GM18511 (cell line): Measurements from ENCODE around the gene FILIP1L.

ENCODE experiments used
- ATAC-seq: cut with Tn5 transposase; IDR thresholded peaks from one replicate; pipeline ENCODE4 v1.9.1; 2021; ENCODE audit warnings: mild to moderate bottlenecking, moderate library complexity; ENCODE audit not compliant: unreplicated experiment

The FILIP1L gene

DNA sequence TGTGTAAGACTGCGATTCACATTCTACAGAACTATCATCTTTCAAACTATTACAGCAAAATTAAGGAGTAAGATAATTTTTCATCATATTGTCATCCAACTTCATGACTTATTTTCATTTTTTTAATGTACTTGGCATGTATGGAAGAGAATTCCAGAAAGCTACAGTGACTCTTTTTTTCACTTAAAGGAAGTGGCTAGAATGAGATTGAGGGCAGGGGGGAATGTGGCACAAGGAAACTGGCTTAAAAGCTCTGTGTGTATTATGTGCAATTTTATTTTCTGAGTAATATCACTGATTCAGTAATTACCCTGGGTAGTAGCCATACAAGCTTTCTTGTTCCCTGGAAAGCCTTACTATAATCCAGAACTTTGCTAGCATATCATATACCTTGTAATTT lies 94.6 kb downstream of the FILIP1L start:
- no peak for ATAC-seq

- ATAC-seq: no peak
Measured at GRCh38 chr3:100018806-100019205, 95.5 kb downstream of the FILIP1L start.

GRCh38 chr3:100010087-100010417 lies 104.2 kb downstream of the FILIP1L start:
- no peak for ATAC-seq

- ATAC-seq: no peak
Measured at GRCh38 chr3:100009276-100010086, 104.8 kb downstream of the FILIP1L start.

GRCh38 chr3:100008081-100008698 lies 106.1 kb downstream of the FILIP1L start:
- no peak for ATAC-seq

DNA sequence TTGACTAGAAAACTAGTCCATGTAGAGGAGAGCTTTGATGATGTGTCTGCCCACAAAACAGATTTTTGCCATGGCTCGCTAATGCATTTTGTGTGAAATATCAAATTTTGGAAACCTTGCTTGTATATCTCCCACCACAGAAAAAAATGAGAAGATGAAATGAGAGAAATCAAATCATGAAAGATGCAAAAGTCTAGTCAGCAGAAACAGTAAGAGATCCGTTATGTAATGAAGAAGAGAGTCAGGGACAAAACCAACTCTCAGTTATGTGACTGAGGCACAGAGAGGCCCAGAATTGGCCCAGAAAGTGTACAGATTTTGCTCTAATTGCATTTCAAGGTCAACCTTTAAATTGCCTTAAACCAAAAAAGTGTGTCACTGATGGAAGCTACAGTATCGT lies 107.0 kb downstream of the FILIP1L start:
- no peak for ATAC-seq

DNA sequence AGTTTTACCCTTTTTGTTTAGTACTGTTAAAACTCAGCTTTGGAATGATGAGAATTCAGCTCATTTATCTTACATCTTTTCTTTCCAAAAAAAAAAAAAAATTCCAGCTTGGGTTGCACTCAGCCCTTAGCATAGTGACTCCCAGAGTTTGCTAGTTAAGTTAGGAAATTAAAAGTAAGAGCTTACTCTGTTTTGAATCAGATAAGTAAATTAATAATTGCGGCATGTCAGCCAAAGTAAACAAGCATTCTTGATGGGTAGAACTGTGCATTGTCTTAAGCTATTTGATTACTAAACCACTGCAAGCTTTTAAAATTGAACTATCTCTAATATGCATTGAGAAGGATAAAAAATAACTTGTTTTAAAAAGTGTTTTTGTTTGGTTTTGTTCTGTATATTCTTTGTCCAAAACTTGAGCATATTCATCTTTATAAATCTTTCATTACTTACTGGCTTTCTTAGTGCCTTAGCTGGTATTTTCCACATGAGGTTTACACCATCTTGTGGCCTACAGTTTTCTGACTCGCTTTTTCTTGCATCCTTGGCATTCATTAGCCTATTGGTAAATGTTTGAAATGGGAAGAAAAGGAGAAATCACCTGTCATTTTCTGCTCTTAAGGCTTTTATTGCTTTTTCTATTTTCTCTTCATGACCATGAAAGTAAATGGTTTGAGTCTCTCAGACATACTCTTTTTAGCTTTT lies 107.6 kb downstream of the FILIP1L start:
- ATAC-seq: no peak

DNA sequence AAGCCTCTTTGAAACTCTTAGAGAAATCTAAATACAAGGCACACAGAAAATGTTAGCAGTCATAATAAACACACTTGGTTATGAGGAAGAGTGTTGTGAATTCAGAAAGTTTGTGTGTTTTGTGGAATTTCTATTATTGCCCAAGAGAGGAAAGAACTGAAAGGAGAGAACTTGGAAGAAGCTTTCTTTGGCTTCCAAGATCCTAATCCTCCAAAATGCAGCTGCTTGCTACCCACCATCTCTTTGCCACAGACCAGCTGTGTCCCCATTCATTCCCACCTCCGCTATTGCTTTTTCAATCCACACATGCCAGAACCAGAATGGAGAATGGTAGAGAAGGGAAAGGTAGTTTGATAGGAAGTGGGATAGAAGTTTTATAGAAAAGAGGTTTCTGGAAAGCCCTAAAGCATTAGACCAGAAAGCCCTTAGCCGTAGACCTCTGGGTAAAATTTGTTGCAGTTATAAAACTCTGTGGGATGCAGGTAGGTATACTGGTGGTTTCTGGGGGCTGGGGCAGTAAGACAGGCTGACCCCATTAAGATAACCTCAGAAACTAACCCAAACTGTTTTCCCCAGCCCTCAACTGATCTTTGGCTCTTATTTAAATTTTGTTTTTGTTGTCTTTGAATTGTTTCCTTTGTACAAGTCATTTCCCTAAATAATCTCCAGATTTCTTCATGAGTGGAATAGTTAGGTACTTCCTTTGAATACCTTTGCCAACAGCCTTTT lies 108.5 kb downstream of the FILIP1L start:
- no peak for ATAC-seq

DNA sequence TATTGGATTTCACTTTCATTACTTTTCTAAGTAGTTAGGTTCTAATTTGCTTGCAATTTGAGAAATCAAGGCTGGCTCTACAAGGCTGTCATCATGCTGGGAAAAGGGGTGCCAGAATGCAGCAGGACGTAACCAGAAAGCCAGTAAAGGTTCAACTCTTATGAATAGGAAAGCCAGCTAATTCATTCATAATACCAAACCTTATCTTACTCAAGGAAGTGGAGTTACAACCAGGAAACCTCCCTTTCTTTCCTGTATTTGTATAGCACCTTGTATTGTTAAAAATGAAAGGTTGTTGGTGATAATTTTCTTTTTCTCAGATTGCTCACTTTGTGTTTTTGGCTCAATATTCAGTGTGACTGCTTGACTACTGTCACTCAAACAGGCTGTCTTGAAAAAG lies 109.4 kb downstream of the FILIP1L start:
- ATAC-seq: no peak

GRCh38 chr3:100003609-100004503 lies 110.4 kb downstream of the FILIP1L start:
- ATAC-seq: peak; percentile 61

GRCh38 chr3:100002599-100003350 lies 111.5 kb downstream of the FILIP1L start:
- ATAC-seq: no peak

- no peak for ATAC-seq
Measured at GRCh38 chr3:100001526-100002270, 112.6 kb downstream of the FILIP1L start.

DNA sequence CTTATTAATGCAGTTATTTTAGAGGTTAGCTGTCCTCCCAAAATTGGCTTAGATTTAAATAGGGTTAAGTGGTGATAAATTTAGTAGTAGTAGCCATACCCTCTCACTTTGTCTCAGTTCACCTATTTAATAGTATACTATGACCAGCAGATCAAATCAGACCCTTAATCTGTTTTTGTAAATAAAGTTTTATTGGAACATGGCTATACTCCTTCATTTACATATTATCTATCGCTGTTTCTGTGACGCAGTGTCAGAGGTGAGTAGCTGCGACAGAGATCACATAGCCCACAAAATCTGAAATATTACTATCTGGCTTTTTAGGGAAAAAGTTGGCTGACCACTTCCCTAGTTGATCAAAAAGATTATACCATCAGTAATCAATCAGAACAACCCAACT lies 113.2 kb downstream of the FILIP1L start:
- ATAC-seq: no peak

DNA sequence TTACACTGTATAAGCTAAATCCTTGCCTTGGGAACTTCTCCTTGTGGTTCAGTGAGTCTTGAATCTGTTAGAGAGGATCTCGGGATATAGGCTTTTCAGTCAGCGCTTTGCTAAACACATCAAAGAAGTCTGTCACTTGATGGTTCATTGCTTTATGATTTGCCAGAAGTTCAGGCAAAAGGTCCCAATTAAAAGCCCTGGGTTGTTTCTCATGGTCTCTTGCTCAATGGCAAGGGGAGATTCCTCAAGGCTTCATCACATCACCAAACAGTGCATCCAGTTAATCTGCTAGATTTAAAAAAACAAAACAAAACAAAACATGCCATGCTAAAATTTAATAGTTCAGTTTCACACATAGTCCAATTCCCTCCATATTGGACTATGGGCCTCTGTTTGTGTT lies 114.8 kb downstream of the FILIP1L start:
- ATAC-seq: no peak

DNA sequence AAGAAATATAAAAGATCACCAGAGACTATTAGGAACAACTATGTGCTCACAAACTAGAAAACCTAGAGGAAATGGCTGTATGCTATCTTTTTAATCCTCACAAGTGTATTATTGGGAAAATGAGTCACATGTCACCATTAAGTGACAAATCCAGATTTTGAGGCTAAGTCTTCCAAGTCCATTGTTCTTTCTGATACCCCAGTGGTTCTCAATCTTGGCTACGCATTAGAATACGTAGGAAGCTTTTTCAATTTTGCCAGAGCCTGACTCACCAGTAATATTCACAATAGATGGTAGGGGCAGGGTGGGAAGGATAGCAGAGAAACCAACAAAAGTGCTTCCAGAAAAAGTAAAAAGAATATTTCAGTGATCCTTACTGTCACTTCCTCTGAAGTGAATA lies 117.0 kb downstream of the FILIP1L start:
- no peak for ATAC-seq

GRCh38 chr3:99990179-99990578 lies 124.1 kb downstream of the FILIP1L start:
- ATAC-seq: no peak

GRCh38 chr3:99984668-99985067 lies 129.6 kb downstream of the FILIP1L start:
- no peak for ATAC-seq

GRCh38 chr3:99984139-99984538 lies 130.2 kb downstream of the FILIP1L start:
- ATAC-seq: no peak

- ATAC-seq: no peak
Measured at GRCh38 chr3:99982650-99983049, 131.7 kb downstream of the FILIP1L start.
